Measurements from ENCODE around the gene KHK.

DNA sequence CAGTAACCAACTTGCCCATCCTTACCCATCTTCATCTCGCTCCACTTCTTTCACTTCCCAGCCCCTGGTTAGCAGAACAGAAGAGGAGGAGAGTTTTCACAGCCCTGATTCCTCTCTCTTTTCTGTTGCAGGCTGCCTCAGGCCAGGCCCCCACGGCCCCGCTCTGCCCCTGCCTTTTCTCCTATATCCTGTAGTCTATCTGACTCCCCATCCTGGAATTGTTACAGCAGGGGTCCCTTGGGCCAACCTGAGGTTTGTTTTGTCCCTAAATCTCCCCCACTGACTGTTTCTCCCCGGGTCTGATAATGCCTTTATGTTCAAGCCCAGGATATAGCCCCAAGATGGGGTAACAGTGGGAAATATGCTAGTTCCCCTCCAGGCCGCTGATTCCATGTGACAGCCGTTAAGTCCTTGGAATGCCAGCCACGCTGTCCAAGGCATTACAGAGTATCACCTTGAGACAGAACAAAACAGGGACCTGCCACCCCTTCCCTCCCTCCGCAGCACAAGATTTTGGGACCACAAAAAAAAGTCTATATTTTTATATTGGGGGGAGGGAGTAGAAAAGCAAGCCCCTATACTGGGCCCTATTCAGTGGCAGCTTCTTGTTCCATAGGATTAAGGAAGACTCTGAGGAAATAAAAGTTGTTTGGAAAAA is 16.5 kb upstream of the KHK start:
- TF ChIP-seq POLR2A (IDR thresholded peaks at IDR 0.05; ENCODE audit: low read length) = no peak
- TF ChIP-seq GATA1 (IDR thresholded peaks at IDR 0.05; ENCODE audit: low read depth, low read length) = no peak

All from erythroblast (primary cell).